GM21381 (cell line): ENCODE results near the gene NKAIN2.
A peak's percentile ranks its signal among the peaks of the same experiment; 100 is the strongest.

Experiments
- ATAC-seq: cut with Tn5 transposase; IDR thresholded peaks from one replicate; pipeline ENCODE4 v1.9.1; 2021; ENCODE audit warnings: mild to moderate bottlenecking, moderate library complexity; ENCODE audit not compliant: unreplicated experiment

NKAIN2 gene

DNA sequence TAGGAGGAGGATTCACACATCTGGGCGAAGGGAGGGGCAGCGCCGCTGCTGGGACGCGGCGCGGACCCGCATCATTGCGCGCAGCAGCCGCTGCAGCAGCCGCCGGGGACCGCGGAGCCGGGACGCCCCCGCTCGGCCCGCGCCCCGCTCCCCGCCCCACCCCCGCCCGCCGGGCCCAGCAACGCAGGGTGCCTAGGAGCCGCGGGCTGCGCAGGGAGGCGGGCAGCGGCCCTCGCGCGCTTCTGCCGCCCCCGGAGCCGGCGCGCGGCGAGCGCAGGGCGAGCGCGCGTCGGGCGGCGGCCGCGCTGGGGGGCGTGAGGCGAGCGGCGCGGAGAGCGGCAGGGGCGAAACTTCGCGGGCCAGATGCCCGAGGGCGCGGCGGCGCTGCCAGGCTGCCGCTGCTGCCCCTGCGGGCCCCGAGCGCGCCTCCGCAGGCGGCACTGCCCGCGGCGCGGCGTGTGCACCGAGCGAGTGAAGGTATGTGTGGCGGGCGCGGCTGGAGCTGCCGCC is at the start of gene NKAIN2:
Gene NKAIN2, plus strand, starts transcription at position 362 of the 510 bp plus-strand sequence.
- peak; percentile 27 for ATAC-seq

DNA sequence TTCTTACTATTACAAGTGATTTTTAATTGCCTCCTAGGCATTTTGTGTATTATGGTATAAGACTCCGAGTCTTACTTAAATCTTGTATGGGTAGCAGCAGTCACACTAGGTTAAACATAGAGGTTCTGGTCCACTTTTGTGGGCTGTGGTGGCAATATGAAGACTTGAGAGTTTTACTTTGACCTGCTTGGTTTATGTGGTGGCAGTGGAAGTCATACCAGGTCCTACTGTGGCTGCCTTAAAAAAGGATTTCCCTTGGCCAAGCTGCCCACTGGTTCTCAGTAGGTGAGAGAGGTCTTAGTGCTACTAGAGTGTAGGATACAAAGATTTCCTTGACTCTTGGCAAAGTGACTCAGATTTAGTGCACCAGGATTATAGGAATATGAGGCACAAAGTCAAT is 44.2 kb upstream of the NKAIN2 start:
- no peak for ATAC-seq

GRCh38 chr6:123763904-123764303 is 39.8 kb upstream of the NKAIN2 start:
- ATAC-seq: no peak

GRCh38 chr6:123764722-123765121 is 38.9 kb upstream of the NKAIN2 start:
- no peak for ATAC-seq

- ATAC-seq: no peak
Observed at GRCh38 chr6:123768921-123769320, 34.7 kb upstream of the NKAIN2 start.

- no peak for ATAC-seq
Observed at GRCh38 chr6:123769431-123769830, 34.2 kb upstream of the NKAIN2 start.

- no peak for ATAC-seq
Observed at GRCh38 chr6:123770247-123770949, 33.3 kb upstream of the NKAIN2 start.

DNA sequence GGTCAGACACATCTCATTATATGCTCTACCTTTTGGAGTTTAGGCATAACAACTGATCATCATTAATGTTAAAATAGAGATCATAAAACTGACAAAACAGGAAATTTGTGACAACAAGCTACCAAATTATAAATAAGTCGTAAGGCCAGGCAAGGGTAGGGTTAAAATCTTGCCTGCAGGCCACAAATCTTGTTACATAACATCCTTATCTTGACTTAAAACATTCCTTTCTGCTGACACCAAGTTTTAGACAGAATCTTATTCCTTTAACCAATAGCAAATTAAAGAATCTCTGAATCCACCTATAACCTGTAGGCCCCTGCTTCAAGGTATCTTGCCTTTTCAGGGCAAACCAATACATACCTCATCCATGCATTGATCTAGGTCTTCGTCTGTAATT is 32.5 kb upstream of the NKAIN2 start:
- no peak for ATAC-seq

- no peak for ATAC-seq
Observed at GRCh38 chr6:123777563-123777962, 26.1 kb upstream of the NKAIN2 start.

GRCh38 chr6:123780021-123780420 is 23.6 kb upstream of the NKAIN2 start:
- ATAC-seq: no peak

DNA sequence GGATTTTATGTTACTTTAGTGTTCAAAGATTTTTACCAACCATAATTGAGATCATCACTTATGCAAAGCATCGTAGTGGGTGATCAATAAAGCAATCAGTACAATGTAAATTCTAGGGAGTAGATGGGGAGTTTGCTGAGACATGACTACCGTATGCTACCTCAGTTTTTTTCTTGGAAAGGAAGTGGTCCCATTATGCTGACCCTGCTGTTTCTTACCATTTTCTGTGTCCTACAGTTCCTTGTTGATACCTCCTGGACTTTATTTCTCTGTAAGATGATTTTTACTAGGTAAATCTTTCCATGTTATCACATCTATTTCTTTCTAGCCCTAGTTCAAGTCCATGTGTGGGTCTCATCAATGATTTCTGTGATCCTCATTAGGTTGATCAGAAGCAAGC is 19.3 kb upstream of the NKAIN2 start:
- ATAC-seq: no peak

GRCh38 chr6:123785039-123785438 is 18.6 kb upstream of the NKAIN2 start:
- ATAC-seq: no peak

- no peak for ATAC-seq
Observed at GRCh38 chr6:123788319-123788718, 15.3 kb upstream of the NKAIN2 start.

GRCh38 chr6:123794190-123794589 is 9.5 kb upstream of the NKAIN2 start:
- ATAC-seq: no peak

- no peak for ATAC-seq
Observed at GRCh38 chr6:123794799-123795198, 8.9 kb upstream of the NKAIN2 start.

- no peak for ATAC-seq
Observed at GRCh38 chr6:123801067-123801466, 2.6 kb upstream of the NKAIN2 start.

DNA sequence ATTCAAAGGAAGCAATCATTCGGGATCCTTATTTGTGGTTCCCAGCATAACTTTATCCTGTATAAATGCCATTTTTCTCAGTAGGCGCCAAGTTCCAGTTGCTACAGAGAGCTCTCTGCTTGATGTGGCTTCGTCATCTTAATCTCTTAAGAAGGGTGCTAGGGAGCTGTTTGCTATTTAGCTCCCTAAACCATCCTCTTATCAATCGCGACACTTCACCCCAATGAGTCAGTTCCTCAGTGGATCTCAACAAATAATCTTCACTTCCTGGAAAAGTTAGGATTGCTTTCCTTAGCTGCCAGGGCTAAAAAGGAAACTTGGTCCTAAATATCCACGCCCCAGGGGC is 1.3 kb upstream of the NKAIN2 start:
- ATAC-seq: peak; percentile 11

- peak; percentile 97 for ATAC-seq
Observed at GRCh38 chr6:123802697-123803503, 765 bp upstream of the NKAIN2 start.

DNA sequence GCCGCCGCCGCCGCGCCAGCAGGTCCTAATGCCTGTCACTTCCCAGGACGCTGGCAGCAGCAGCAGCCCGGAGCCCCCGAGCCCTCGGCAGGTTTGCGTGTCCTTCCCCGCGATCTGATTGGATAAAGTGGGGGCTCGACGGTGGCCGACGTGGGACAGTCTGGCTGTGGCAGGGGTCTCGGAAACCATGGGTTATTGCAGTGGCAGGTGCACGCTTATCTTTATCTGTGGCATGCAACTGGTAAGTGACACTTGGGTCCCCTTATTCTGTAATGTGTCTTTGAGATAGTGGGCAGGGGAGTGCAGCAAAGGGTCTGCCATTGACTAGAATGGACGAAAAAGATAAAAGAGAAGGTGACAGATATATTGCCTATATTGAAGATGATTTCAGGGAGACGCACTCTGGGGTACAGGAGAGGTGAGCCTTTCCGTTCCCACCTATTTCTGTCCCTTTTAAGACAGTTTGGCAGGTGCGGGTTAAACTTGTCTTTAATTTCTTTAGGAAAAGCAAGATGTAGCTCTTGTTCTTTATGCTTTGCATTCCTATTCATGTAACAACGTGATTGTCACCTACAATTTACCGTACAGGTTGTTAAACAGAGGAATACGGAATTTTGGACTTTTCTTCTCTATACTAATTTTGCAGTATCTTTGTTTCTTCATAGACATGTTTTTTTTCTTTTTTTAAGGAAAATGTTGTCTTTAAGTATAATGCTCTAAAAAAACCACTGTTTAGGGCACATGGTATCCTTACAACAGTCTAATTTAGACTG is 535 bp downstream of the NKAIN2 start:
- no peak for ATAC-seq

DNA sequence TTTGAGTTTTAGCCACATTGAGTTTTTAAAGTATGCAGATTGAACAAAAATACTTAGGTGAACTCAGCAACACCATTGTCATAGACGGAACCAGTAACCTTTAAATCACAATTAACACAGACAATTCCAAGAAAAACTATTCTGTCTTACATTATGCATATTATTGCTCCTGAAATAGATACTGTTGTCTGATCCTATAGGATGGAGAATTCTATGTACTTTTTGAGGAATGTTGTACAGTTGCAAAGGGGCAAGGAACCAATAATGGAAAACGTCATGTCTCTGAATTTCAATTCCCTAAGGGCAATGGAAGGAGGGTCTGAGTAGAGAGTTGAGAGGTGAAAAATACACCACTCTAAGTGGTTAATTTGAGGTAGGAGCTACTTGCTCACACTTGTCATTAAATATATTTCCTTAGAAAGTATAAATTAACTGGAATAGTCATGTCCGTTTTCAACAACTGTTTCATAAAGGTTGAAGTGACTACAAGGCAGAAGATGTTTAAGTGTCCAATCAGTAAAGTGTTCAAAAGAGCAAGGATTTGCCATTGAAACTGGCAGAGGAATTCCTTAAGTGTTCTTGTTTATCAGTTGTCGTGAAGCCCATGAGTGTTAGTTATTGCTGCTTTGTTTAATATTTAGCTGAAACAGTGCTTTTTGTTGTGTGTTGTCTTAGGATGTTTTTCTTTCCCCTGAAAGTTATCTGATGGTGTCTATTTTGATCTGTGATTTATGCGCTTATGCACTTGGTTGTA is 1.3 kb downstream of the NKAIN2 start:
- no peak for ATAC-seq

DNA sequence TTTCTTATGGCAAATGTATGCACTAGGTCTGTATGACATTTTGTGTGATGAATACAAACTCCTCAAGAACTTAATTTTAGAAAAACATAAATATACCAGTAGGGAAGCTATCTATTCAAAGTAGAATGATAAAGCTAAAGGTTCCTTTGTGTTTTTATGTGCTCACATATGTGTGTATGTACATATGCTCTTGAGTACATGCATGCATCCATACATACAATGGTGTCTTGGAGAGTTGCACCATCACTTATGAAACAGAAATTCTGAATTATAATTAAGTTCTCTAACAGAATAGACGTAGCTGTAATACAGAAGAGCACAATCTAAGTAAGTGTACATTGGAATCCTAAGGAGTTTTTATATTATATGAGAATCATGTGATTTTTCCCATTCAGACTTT is 2.3 kb downstream of the NKAIN2 start:
- no peak for ATAC-seq
